Erythroblast (primary cell): ENCODE data around the gene SLC25A11.

Source experiments
- GATA1 ChIP-seq: IDR thresholded peaks from 2 replicates; pipeline ENCODE4 v1.6.1; 2011; ENCODE audit warnings: low read depth, mild to moderate bottlenecking, control low read depth, low read length, moderate library complexity
- POLR2A ChIP-seq: IDR thresholded peaks from 2 replicates; pipeline ENCODE4 v1.6.1; 2011; ENCODE audit warnings: mild to moderate bottlenecking, low read length

GRCh38 chr17:4950075-4950745, 10.4 kb upstream of the SLC25A11 start:
- TF ChIP-seq POLR2A, result peak; percentile 73
- TF ChIP-seq GATA1, result no peak
